WI38 (cell line): Measurements from ENCODE around the gene CHMP5.

Experiments
- H3K4me3 ChIP-seq: 2 replicates; pipeline ENCODE4 v1.5.1; 2011; ENCODE audit warnings: low read depth, mild to moderate bottlenecking, control low read depth, low read length
- TF ChIP-seq, protein P1 (sequence below): IDR thresholded peaks from 2 replicates; pipeline ENCODE4 v1.5.1; 2012; ENCODE audit warnings: low read depth, mild to moderate bottlenecking, control low read depth, low read length

The CHMP5 gene

DNA sequence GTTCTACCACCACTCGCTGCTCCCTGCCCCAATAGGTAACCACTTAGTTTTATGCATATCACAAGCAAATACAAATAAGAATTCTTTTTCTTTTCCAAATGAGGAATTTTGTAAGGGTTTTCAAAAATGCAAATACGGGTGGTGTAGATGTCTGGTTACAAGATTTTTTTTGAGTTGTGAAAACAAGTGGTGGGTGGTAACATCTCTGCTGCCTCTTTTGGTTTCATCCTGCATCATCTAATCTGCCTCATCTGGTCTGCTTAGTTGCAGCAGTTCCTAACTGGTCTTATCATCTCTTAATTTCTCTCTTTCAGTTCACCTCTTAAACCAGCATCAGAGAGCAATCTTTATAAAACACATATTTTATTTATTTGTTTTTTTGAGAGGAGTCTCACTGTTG is 30.7 kb downstream of the CHMP5 start:
- TF ChIP-seq, protein P1, sequence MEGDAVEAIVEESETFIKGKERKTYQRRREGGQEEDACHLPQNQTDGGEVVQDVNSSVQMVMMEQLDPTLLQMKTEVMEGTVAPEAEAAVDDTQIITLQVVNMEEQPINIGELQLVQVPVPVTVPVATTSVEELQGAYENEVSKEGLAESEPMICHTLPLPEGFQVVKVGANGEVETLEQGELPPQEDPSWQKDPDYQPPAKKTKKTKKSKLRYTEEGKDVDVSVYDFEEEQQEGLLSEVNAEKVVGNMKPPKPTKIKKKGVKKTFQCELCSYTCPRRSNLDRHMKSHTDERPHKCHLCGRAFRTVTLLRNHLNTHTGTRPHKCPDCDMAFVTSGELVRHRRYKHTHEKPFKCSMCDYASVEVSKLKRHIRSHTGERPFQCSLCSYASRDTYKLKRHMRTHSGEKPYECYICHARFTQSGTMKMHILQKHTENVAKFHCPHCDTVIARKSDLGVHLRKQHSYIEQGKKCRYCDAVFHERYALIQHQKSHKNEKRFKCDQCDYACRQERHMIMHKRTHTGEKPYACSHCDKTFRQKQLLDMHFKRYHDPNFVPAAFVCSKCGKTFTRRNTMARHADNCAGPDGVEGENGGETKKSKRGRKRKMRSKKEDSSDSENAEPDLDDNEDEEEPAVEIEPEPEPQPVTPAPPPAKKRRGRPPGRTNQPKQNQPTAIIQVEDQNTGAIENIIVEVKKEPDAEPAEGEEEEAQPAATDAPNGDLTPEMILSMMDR: no peak
- H3K4me3 ChIP-seq: no peak overlapping the region

DNA sequence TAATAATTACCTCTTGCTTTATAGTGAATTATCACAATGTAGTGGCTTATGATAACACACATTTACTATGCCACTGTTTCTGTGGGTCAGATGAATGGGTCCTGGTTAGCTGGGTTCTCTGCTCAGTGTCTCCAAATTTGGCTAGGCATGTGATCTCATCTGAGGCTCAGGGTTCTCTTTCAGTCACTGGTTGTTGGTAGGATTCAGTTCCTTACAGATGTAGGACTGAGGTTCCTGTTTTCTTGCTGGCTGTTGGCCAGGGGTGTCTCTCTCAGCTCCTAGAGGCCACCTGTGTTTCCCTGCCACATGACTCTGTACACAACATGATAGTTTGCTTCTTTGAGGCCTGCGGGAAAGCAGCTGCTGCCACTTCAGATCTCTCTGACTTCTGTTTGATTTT is 32.6 kb downstream of the CHMP5 start:
- H3K4me3 ChIP-seq: no peak overlapping the region
- TF ChIP-seq, protein P1: no peak

DNA sequence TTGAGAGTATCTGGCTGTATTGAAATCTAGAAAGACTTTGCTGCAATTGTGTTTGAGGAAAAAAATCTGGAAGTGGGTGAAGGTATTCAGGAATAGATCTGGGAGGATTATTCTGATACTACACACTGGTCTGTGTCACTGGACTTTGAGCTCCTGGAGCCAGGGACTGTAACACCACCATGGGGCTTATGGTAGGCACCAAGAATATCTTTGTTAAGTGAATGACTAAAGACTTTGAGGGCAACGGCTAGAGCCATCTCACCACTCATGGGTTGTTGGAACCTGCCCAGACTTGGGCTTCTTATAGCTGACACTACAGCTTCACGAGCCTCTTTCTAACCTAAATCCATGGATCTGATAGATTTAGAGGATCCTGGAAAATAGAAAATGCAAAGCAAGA is 35.7 kb downstream of the CHMP5 start:
- TF ChIP-seq, protein P1: no peak
- H3K4me3 ChIP-seq: no peak overlapping the region

DNA sequence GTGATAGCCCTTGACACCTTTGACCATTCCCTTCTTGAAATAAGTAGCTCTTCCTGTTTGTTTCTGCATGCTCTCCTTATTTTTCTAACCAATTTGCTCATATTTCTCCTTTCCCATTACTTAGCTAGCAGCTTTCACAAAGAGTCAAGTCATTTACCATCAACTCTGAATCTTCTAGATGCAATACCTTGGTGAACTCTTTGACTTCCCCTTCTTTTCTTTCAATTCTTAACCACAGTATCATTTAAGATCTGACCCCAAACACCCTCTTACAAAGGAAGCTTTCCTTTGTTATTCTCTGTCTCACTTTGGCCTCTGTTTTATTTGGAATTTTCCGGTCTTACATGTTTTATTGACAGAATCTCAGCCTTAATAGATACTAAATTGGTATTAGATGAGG is 39.5 kb downstream of the CHMP5 start:
- no peak overlapping the region for H3K4me3 ChIP-seq
- TF ChIP-seq, protein P1: no peak

DNA sequence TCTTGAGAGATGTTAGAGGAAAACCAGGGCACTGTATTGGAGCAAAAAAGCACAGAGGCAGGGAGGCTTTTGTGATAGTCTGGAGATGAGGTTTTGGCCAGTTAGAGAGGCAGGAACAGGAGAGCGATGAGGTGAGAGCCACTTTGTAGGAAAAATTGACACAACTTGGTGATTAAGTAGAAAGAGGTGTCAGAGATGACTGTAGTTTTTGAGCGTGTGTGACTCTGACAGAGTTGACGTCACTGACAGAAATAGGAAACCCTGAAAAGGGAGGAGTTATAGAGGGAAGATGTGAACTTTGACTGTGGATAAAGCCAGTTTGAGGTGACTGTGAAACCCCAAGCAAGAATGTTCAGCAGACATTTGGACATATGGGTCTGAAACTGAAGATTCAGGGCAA is 41.2 kb downstream of the CHMP5 start:
- no peak overlapping the region for H3K4me3 ChIP-seq
- TF ChIP-seq, protein P1: no peak

DNA sequence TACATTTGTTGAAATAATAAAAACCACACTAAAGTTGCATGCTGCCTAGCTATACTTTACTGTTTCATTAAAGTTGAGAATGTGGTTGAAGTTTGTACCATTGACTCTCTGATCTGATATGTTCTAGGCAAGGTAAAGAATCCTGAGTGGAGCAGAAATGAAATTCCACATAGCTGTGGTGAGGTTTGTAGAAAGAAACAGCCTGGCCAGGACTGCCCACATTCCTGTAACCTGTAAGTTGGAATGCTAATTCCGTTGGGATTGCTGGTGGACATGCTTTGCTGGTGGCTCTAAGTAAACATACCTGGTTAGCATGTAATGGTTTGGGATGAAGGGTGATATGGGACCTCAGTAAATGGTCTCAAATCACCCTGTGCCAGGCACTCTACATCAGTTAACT is 42.2 kb downstream of the CHMP5 start:
- TF ChIP-seq, protein P1: no peak
- H3K4me3 ChIP-seq: no peak overlapping the region

DNA sequence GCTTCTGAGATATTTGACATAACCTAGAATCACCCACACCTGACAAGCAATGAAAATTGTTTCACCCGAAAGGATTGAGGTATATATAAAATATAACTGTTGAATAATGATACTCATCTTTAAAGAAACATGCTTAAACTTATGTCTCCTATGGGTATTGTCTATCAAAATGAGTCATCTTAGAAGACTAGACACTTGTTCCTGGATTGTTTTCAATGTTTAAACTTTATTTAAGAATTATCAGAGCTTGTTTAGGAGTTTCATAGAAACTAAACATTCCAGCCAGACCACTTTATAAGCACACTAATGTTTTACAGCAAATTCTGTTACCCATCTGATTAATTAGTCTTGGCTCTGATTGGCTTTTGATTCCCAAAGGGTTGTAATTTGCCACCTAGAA is 45.1 kb downstream of the CHMP5 start:
- no peak overlapping the region for H3K4me3 ChIP-seq
- TF ChIP-seq, protein P1: no peak
